Brain microvascular endothelial cell (primary cell): Measurements from ENCODE around the gene CLASP1.
"Not testable (repeated sequence)": the region's sequence is repeated elsewhere in the genome, so short reads cannot be mapped to it uniquely, and the experiment has no call there.

Source experiments
- DNase-seq: peaks from one replicate; pipeline ENCODE4 v3.0.0-alpha.2; 2020
- H3K27ac ChIP-seq: fragments of 250-450 bp; sonication (Bioruptor Pico); 2 replicates; pipeline ENCODE4 v1.5.1; 2020; ENCODE audit warnings: mild to moderate bottlenecking, moderate library complexity
- H3K27me3 ChIP-seq: fragments of 250-450 bp; sonication (Bioruptor Pico); replicated peaks from 2 replicates; pipeline ENCODE4 v1.5.1; 2020; ENCODE audit warnings: mild to moderate bottlenecking
- H3K36me3 ChIP-seq: fragments of 250-450 bp; sonication (Bioruptor Pico); replicated peaks from 2 replicates; pipeline ENCODE4 v1.5.1; 2020; ENCODE audit warnings: mild to moderate bottlenecking
- H3K4me3 ChIP-seq: 2 replicates; pipeline ENCODE4 v1.5.1; 2011; ENCODE audit warnings: low read depth, mild to moderate bottlenecking, control low read depth, low read length, moderate library complexity
- CTCF ChIP-seq: IDR thresholded peaks from 2 replicates; pipeline ENCODE4 v1.5.1; 2011; ENCODE audit warnings: low read depth, mild to moderate bottlenecking, moderate library complexity, low read length, control low read depth, inconsistent platforms; ENCODE audit errors: missing control alignments
- in situ Hi-C: cut with HindIII; loops from 2 replicates; pipeline ENCODE4 v1.10.0; 2017; ENCODE audit warnings: low sequenced_read_pairs, low pct_ligation_motif_present

Gene CLASP1

GRCh38 chr2:121659933-121660332 lies 10.7 kb upstream of the CLASP1 start:
- in situ Hi-C loops, result no loop called here

GRCh38 chr2:121658393-121658792 lies 9.1 kb upstream of the CLASP1 start:
- H3K27ac ChIP-seq, H3K4me3 ChIP-seq, H3K36me3 ChIP-seq, H3K27me3 ChIP-seq, in situ Hi-C loops, DNase-seq: not testable (repeated sequence)

More at GRCh38 chr2:121659933-121660332, 10.7 kb upstream of the CLASP1 start:
- no peak for DNase-seq
- no peaks in the 10 kb centered on the region for H3K27me3 ChIP-seq
- no peak overlapping the region for H3K27ac ChIP-seq
- no peaks in the 10 kb centered on the region for H3K36me3 ChIP-seq
- H3K4me3 ChIP-seq, result no peak overlapping the region
- TF ChIP-seq CTCF, result no peak

- H3K27ac ChIP-seq, result no peak overlapping the region
- H3K36me3 ChIP-seq, result no peaks in the 10 kb centered on the region
- H3K4me3 ChIP-seq, result no peak overlapping the region
- no peak for TF ChIP-seq CTCF
- DNase-seq, result no peak
- in situ Hi-C loops, result no loop called here
- H3K27me3 ChIP-seq, result no peaks in the 10 kb centered on the region
Measured at GRCh38 chr2:121653035-121653434, 3.8 kb upstream of the CLASP1 start.

GRCh38 chr2:121650315-121650930 lies 1.2 kb upstream of the CLASP1 start:
- Histone ChIP-seq H3K36me3 (no peaks in the 10 kb centered on the region), H3K27ac (peak overlapping the region; percentile 96), H3K4me3 (peak overlapping the region; percentile 91), H3K27me3 (no peaks in the 10 kb centered on the region)
- DNase-seq, result peak; percentile 30
- no peak for TF ChIP-seq CTCF
- in situ Hi-C loops, result no loop called here

GRCh38 chr2:121649596-121650314 lies 493 bp upstream of the CLASP1 start:
- peak; percentile 95 for DNase-seq
- TF ChIP-seq CTCF, result no peak
- H3K4me3 ChIP-seq, result peak overlapping the region; percentile 91
- no peaks in the 10 kb centered on the region for H3K27me3 ChIP-seq
- in situ Hi-C loops, result no loop called here
- H3K27ac ChIP-seq, result peak overlapping the region; percentile 96
- H3K36me3 ChIP-seq, result no peaks in the 10 kb centered on the region

- in situ Hi-C loops, result no loop called here
- Histone ChIP-seq H3K27ac (peak overlapping the region; percentile 96), H3K36me3 (no peaks in the 10 kb centered on the region), H3K27me3 (no peaks in the 10 kb centered on the region), H3K4me3 (peak overlapping the region; percentile 91)
- peak; percentile 34 for DNase-seq
- TF ChIP-seq CTCF, result no peak
Measured at GRCh38 chr2:121648206-121649148, 785 bp downstream of the CLASP1 start.
